ENCODE measurements around the gene SSR3. TPM values are rescaled to one million over a fixed set of nuclear protein-coding genes. Genes with fewer than 3 reads are reported as not detected.
A peak's percentile ranks its signal among the peaks of the same experiment; 100 is the strongest.

The SSR3 gene
- total RNA-seq, 1 experiment from 2014 or later, result 177 TPM

GRCh38 chr3:156511987-156512677 lies 42.8 kb downstream of the SSR3 start:
- in situ Hi-C loops (cut with HindIII; ENCODE audit: low pct_unique_long_range_greater_than_20kb, low sequenced_read_pairs), result no loop called here

DNA sequence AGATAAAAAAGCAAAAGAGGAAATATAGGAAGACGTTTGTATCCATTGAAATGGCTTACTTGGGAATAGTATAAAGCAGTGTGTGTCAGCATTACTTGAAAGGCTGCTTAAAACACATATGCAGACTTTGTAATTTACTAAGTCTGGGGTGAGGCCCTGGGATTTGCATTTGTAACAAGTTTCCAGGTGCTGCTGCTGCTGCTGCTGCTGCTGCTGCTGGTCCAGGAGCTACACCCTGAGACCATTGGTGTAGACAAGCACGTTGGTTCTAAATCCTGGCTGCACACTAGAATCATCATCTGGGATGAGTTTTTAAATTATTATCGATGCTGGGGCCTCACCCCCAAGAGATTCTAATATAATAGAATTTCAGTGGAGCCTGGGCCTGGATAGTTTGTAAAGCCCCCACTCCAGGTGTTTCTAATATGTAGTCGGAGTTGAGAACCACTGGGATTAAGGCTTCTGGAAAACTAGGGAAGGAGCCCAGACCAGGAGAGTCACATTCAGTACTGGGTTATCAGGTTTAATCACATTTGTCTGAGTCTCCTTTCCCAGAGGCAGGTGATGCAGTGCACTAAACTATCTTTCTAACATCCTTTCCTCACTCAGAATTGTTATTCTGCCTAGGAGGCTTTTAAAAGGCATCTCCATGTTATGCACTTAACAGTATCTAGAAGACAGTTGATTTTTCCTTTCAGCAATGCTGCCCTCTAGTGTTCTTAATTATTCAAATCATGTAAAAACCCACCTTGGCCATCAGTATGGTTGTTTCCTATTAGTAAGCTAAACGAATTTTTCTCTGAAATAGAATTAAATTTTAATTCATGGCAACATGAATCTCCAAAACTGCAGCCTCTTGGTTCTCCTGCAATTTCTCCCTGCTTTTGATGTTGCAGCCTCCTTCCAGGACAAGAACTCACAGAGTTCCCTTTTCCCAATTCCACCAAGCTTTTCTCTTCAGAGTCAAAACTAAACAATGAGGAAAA lies 45.4 kb downstream of the SSR3 start:
- in situ Hi-C loops (cut with HindIII; ENCODE audit: low pct_unique_long_range_greater_than_20kb, low sequenced_read_pairs), result no loop called here

More at GRCh38 chr3:156511987-156512677, 42.8 kb downstream of the SSR3 start:
- no peak for DNase-seq (ENCODE audit: low read depth)

DNA sequence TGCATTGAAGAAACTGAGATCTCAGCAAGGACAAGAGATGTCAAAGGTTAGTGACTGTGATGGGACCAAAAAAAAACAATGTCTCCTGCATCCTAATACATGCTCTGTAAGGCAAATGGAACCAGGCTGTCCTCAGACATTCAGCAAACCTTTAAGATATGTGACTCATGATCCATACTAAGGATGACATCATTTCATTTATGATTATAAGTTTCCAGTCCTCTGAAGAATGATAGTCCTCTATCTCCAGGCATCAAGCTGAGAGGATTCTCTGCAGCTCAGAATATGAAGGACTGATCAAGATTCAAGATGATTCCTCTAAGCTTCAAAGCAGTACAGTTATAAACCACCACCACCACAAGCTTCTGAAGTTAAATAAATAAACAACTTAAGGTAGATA lies 47.6 kb downstream of the SSR3 start:
- in situ Hi-C loops (cut with HindIII; ENCODE audit: low pct_unique_long_range_greater_than_20kb, low sequenced_read_pairs), result no loop called here
- DNase-seq (ENCODE audit: low read depth), result no peak

More for the DNA sequence above, 45.4 kb downstream of the SSR3 start:
- DNase-seq (ENCODE audit: low read depth), result peak; percentile 65

GRCh38 chr3:156498307-156498706 lies 56.6 kb downstream of the SSR3 start:
- no peak for DNase-seq (ENCODE audit: low read depth)
- in situ Hi-C loops (cut with HindIII; ENCODE audit: low pct_unique_long_range_greater_than_20kb, low sequenced_read_pairs), result no loop called here

- in situ Hi-C loops (cut with HindIII; ENCODE audit: low pct_unique_long_range_greater_than_20kb, low sequenced_read_pairs), result no loop called here
- DNase-seq (ENCODE audit: low read depth), result no peak
Measured at GRCh38 chr3:156497326-156497725, 57.6 kb downstream of the SSR3 start.

DNA sequence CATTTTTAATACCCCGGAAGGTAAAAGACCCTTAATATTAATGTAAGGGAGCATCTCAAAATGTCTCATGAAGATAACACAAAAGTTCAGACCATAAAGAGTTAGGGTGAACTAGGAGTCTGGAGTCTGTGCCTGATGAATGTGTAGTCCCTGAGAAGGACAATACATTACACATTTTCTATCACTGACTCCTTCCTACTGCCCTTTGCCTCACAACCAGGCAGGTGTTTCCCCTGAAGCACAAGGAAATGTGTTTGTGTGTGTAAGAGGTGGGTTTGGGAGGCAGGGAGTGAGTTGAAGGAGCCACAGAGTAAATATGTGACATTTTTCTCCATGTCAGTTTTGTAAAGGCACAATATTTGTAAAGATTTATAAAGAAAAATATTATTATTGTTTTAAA lies 59.1 kb downstream of the SSR3 start:
- in situ Hi-C loops (cut with HindIII; ENCODE audit: low pct_unique_long_range_greater_than_20kb, low sequenced_read_pairs), result no loop called here
- DNase-seq (ENCODE audit: low read depth), result no peak

DNA sequence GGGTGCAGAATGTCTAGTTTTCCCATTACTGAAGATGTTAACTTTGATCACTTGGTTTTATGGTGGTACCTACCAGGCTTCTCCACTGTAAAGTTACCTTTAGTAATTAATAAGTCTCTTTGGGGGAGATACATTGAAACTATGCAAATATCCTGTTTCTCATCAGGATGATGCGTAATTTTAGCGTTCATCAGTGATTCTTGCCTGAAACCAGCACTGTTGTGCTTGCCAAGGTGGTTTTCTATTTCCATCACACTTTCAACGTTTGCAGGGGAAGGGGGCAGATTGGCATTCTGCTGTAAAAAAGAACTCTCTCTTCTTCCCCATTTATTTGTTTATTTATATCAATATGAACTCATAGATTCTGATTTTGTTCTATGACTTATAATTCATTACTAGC lies 61.0 kb downstream of the SSR3 start:
- in situ Hi-C loops (cut with HindIII; ENCODE audit: low pct_unique_long_range_greater_than_20kb, low sequenced_read_pairs), result no loop called here
- DNase-seq (ENCODE audit: low read depth), result no peak

DNA sequence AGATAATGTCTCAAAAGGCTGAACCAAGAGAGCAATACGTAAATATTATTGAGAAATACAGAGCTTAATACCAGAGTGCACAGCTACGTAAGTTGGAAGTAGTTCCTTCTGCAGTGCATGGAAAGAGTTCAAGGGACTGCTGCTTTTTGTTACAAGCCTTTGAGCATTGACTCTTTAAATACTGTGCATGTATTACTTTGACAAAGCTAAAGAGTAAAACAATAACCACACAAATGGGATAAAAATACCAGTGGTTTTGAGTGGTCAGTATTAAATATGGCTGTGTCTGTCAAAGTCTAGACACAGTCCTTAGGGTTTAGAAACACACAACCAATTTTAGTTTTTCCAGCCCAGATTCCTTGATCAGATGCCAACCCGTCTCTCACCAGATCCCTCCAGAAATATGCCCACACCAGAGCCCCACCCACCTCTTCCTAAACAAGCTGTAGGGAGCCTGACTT lies 62.1 kb downstream of the SSR3 start:
- no peak for DNase-seq (ENCODE audit: low read depth)
- in situ Hi-C loops (cut with HindIII; ENCODE audit: low pct_unique_long_range_greater_than_20kb, low sequenced_read_pairs), result no loop called here

DNA sequence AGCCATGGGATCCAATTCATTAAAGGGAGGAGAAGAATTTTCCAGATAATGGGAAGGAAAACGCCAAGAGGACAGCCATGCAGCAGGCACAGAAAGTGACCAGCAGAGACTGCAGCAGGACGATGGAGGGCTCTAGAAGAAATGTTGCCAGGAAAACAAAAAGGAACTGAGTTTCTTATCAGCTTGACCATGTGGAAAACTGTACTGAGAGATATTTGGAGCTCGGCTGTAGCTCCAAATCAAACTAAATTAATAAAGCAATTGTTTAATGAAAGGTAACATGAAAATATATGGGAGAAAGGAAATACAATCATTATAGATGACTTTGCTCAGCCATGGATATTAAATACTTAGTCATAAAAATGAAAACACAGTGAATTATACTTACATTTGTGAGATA lies 63.7 kb downstream of the SSR3 start:
- no peak for DNase-seq (ENCODE audit: low read depth)
- in situ Hi-C loops (cut with HindIII; ENCODE audit: low pct_unique_long_range_greater_than_20kb, low sequenced_read_pairs), result no loop called here

Other genes starting within 250 kb of the SSR3 start
- 14.3 and 16.5 TPM in 2 replicates for gene TIPARP, start 119.5 kb upstream of the SSR3 start, total RNA-seq (2014; rRNA removed; shearing (Covaris generic); ENCODE audit: low replicate concordance)